IMR-90 (cell line): ENCODE data around the gene EIF2B4. TPM values are rescaled to one million over a fixed set of nuclear protein-coding genes. Genes with fewer than 3 reads are reported as not detected.
A peak's percentile ranks its signal among the peaks of the same experiment; 100 is the strongest.
"Not testable (repeated sequence)": the region's sequence is repeated elsewhere in the genome, so short reads cannot be mapped to it uniquely, and the experiment has no call there.

ENCODE experiments used
- ATAC-seq: fragments of 200-7000 bp; cut with Tn5 transposase; 2 replicates; pipeline ENCODE4 v1.9.1; 2020; ENCODE audit warnings: low read depth, mild to moderate bottlenecking, moderate library complexity
- BruUV-seq: library from RNA; stranded (reverse); fragments of 400-500 nt; replicated peaks from 2 replicates; lab custom pipeline; 2021; lab: Mats Ljungman, UMichigan
- CTCF ChIA-PET: fragments of 300-600 bp; formaldehyde crosslinking; extraction: SDS; loops from one replicate; lab custom pipeline; 2021; ENCODE audit warnings: antibody characterized with exemption; lab: Yijun Ruan, JAX
- POLR2A ChIA-PET: fragments of 300-600 bp; sonication (Branson Sonifier 250); formaldehyde crosslinking; loops from one replicate; lab custom pipeline; 2022; ENCODE audit warnings: antibody characterized with exemption; ENCODE audit not compliant: unreplicated experiment; lab: Charles Lee
- DNase-seq: peaks from one replicate; pipeline ENCODE4 v3.0.0; 2013
- H2AFZ ChIP-seq: replicated peaks from 2 replicates; pipeline ENCODE3; 2013; ENCODE audit warnings: low read length, mild to moderate bottlenecking; ENCODE audit not compliant: poor library complexity
- H2AK5ac ChIP-seq: 2 replicates; pipeline ENCODE4 v1.6.1; 2013; ENCODE audit warnings: low read depth, low read length, inconsistent platforms
- H2AK9ac ChIP-seq: replicated peaks from 2 replicates; pipeline ENCODE3; 2013; ENCODE audit warnings: mild to moderate bottlenecking, low read depth, low read length, moderate library complexity; ENCODE audit not compliant: poor library complexity
- H2BK120ac ChIP-seq: 2 replicates; pipeline ENCODE4 v1.6.1; 2013; ENCODE audit warnings: low read depth, low read length, inconsistent platforms
- H2BK15ac ChIP-seq: 3 replicates; pipeline ENCODE4 v1.6.1; 2013; ENCODE audit warnings: low read depth, low read length, inconsistent platforms
- H2BK20ac ChIP-seq: 2 replicates; pipeline ENCODE4 v1.6.1; 2013; ENCODE audit warnings: low read depth, mild to moderate bottlenecking, inconsistent platforms, low read length, moderate library complexity
- H2BK5ac ChIP-seq: 2 replicates; pipeline ENCODE4 v1.6.1; 2013; ENCODE audit warnings: mild to moderate bottlenecking, low read depth, low read length, inconsistent platforms; ENCODE audit not compliant: poor library complexity, severe bottlenecking
- H3K14ac ChIP-seq: replicated peaks from 2 replicates; pipeline ENCODE4 v1.6.1; 2013; ENCODE audit warnings: low read depth, low read length, inconsistent platforms
- H3K18ac ChIP-seq: 2 replicates; pipeline ENCODE4 v1.6.1; 2013; ENCODE audit warnings: low read depth, low read length, control low read depth
- H3K23ac ChIP-seq: 2 replicates; pipeline ENCODE4 v1.6.1; 2013; ENCODE audit warnings: low read depth, low read length, inconsistent platforms
- H3K27ac ChIP-seq: 2 replicates; pipeline ENCODE4 v1.5.1; 2013; ENCODE audit warnings: mild to moderate bottlenecking, control low read depth, low read length; ENCODE audit not compliant: insufficient read depth
- H3K27me3 ChIP-seq: 2 replicates; pipeline ENCODE4 v1.6.1; 2013; ENCODE audit warnings: low read length; ENCODE audit not compliant: control insufficient read depth, insufficient read depth
- H3K36me3 ChIP-seq: 2 replicates; pipeline ENCODE4 v1.6.1; 2013; ENCODE audit warnings: low read length, mixed read lengths; ENCODE audit not compliant: control insufficient read depth, insufficient read depth
- H3K4ac ChIP-seq: 2 replicates; pipeline ENCODE4 v1.6.1; 2013; ENCODE audit warnings: low read depth, low read length, inconsistent platforms
- H3K4me1 ChIP-seq: 2 replicates; pipeline ENCODE4 v1.6.1; 2013; ENCODE audit warnings: low read length, mixed read lengths; ENCODE audit not compliant: control insufficient read depth, insufficient read depth
- H3K4me2 ChIP-seq: 2 replicates; pipeline ENCODE4 v1.6.1; 2013; ENCODE audit warnings: low read depth, mild to moderate bottlenecking, control low read depth, low read length, moderate library complexity
- H3K4me3 ChIP-seq: 2 replicates; pipeline ENCODE4 v1.5.1; 2013; ENCODE audit warnings: low read depth, mild to moderate bottlenecking, control low read depth, low read length, moderate library complexity; ENCODE audit not compliant: insufficient read depth
- H3K56ac ChIP-seq: 2 replicates; pipeline ENCODE4 v1.6.1; 2013; ENCODE audit warnings: low read length, inconsistent platforms; ENCODE audit not compliant: insufficient read depth; ENCODE audit errors: extremely low read depth
- H3K79me1 ChIP-seq, 2 experiments: 2 replicates each; pipeline ENCODE4 v1.6.1; 2013; ENCODE audit warnings: low read length in 2 of 2, inconsistent platforms in 1 of 2, low read depth in 1 of 2
- H3K9ac ChIP-seq: 2 replicates; pipeline ENCODE4 v1.6.1; 2013; ENCODE audit warnings: low read depth, low read length, control low read depth
- H3K9me1 ChIP-seq: 2 replicates; pipeline ENCODE4 v1.6.1; 2013; ENCODE audit warnings: low read length, inconsistent platforms; ENCODE audit not compliant: insufficient read depth
- H3K9me3 ChIP-seq: 2 replicates; pipeline ENCODE4 v1.6.1; 2013; ENCODE audit warnings: low read length; ENCODE audit not compliant: control insufficient read depth, insufficient read depth
- H4K20me1 ChIP-seq: 2 replicates; pipeline ENCODE4 v1.6.1; 2013; ENCODE audit warnings: low read length, inconsistent platforms; ENCODE audit not compliant: insufficient read depth
- H4K5ac ChIP-seq: 2 replicates; pipeline ENCODE4 v1.6.1; 2013; ENCODE audit warnings: mild to moderate bottlenecking, low read depth, low read length, control low read depth
- H4K8ac ChIP-seq, 2 experiments: 2 replicates each; pipeline ENCODE4 v1.6.1; 2013; ENCODE audit warnings: low read depth in 2 of 2, low read length in 2 of 2, control low read depth in 1 of 2, inconsistent platforms in 1 of 2
- H4K91ac ChIP-seq: 2 replicates; pipeline ENCODE4 v1.6.1; 2013; ENCODE audit warnings: low read depth, low read length, inconsistent platforms; ENCODE audit not compliant: insufficient read depth
- POLR2A ChIP-seq: IDR thresholded peaks from 2 replicates; pipeline ENCODE4 v1.6.1; 2012; ENCODE audit warnings: mild to moderate bottlenecking, low read depth, low read length
- RFX5 ChIP-seq: IDR thresholded peaks from 2 replicates; pipeline ENCODE4 v1.8.0; 2012; ENCODE audit warnings: low read depth, mild to moderate bottlenecking, low read length, moderate library complexity
- USF2 ChIP-seq: fragments of 150-350 bp; IDR thresholded peaks from 2 replicates; pipeline ENCODE4 v1.6.1; 2017; ENCODE audit warnings: mild to moderate bottlenecking, antibody characterized with exemption, low read length, low read depth
- WGBS, 2 experiments: methylation state at CpG; one replicate each; pipeline versions ENCODE4 v1.1.5 to v1.1.7; 2013; ENCODE audit warnings: missing lambda C conversion rate in 2 of 2; ENCODE audit not compliant: insufficient read length in 1 of 2; ENCODE audit errors: extremely low coverage in 2 of 2; 5-methylcytosine and 5-hydroxymethylcytosine counted together
- dilution Hi-C: fragments of 300-500 bp; cut with HindIII; formaldehyde crosslinking; loops from one replicate; pipeline ENCODE4 v1.14.3; 2018; ENCODE audit warnings: low sequenced_read_pairs; ENCODE audit not compliant: unreplicated experiment
- in situ Hi-C: fragments of 300-500 bp; cut with MboI; formaldehyde crosslinking; loops from 3 replicates; pipeline ENCODE4 v1.14.3; 2019; ENCODE audit warnings: low sequenced_read_pairs, inconsistent platforms, mixed read lengths
- intact Hi-C: fragments of 100-400 bp; cut with micrococcal nuclease; formaldehyde crosslinking; loops from 2 replicates; pipeline ENCODE4 v1.10.0; 2022
- polyA plus RNA-seq, 3 experiments: library from polyadenylated mRNA; depleted of rRNA; stranded (reverse); fragments of >200 nt; gene quantifications; 2 replicates each; pipeline ENCODE4 v1.2.3, GENCODE V29; 2012; ENCODE audit warnings: low replicate concordance in 1 of 3
- total RNA-seq: library from RNA; depleted of rRNA; stranded (reverse); fragments of >200 nt; gene quantifications from 2 replicates; pipeline ENCODE4 v1.2.3, GENCODE V29; 2012

Gene EIF2B4
- total and polyA plus RNA-seq, 2 of the 4 experiments (the other 2 are of a cell fraction): 40.3 to 47.9 TPM

DNA sequence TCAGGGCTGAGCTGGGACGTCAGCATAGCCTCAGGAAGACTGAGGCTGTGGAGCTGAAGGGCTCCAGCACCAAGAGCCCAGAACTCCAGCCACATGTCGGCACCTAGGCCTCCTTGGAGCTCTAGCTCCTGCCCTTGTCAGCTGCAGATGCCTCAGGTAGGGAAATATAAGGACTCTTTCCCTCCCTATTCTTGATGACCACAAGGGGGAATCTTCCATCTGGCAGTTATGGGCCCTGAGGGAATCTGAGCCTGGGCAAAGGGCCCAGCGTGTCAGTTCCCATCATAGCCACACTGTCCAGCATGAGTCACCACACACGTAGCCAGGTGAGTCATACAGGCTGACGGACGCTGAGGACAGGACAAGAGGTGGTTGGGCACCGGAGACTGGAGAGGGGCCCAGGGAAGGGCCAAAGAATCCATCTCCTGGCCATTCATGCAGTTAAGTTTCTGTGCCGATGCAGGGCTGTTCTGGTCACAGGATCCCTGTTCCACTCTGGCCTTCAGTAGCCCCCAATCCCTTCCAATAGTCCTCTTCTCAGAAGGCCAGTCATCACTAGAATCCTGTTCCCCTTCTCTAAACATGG is 49.1 kb downstream of the EIF2B4 start (continued):
- TF ChIP-seq USF2: no peak
- no peak for TF ChIP-seq RFX5
- TF ChIP-seq POLR2A: peak; percentile 79

DNA sequence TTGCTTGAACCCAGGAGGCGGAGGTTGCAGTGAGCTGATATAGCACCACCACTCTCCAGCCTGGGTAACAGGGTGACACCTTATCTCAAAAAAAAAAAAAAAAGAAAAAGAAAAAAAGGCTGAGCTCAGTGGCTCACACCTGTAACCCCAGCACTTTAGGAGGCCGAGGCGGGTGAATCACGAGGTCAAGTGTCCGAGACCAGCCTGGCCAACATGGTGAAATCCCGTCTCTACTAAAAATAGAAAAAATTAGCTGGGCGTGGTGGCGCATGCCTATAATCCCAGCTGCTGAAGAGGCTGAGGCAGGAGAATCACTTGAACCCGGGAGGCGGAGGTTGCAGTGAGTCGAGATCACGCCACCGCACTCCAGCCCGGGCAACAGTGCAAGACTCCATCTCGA is 50.3 kb downstream of the EIF2B4 start:
- H3K27me3 ChIP-seq, H3K27ac ChIP-seq, H3K9me3 ChIP-seq, H3K4me1 ChIP-seq, H3K23ac ChIP-seq, CTCF ChIA-PET, H2AK9ac ChIP-seq, in situ Hi-C loops, H2AK5ac ChIP-seq, H3K56ac ChIP-seq, H3K4me2 ChIP-seq, H2BK5ac ChIP-seq, H3K18ac ChIP-seq, H3K36me3 ChIP-seq, ATAC-seq, H3K14ac ChIP-seq, H3K9ac ChIP-seq, H4K5ac ChIP-seq, H4K8ac ChIP-seq, H3K4me3 ChIP-seq, H4K91ac ChIP-seq, BruUV-seq, H3K4ac ChIP-seq, H2BK15ac ChIP-seq, DNase-seq, H4K20me1 ChIP-seq, H2BK20ac ChIP-seq, H2BK120ac ChIP-seq, dilution Hi-C loops, H2AFZ ChIP-seq: not testable (repeated sequence)
- peaks cover 28 to 50% of the 10 kb centered on the region in 2 experiments for H3K79me1 ChIP-seq
- peaks cover 15% of the 10 kb centered on the region; the same call in 1 of the 2 replicates for H3K9me1 ChIP-seq
- 96% methylated on average over 11 of the region's 15 CpGs; no CpG with 5 or more reads in 1 of the 2 experiments for WGBS, 2 experiments
- POLR2A ChIA-PET: interaction anchor here (0.6 kb wide), 1 partner anchor 50 kb away, joined by 4 read pairs; the partner anchor contains the start of genes EIF2B4 and SNX17
- intact Hi-C loops: loop anchor here (5.0 kb wide), 1 partner anchor 37 kb away; the partner anchor contains the start of gene GTF3C2
